Germinal center (tissue), 1 donor: ENCODE results near the gene PRKAG3.
A peak's percentile ranks its signal among the peaks of the same experiment; 100 is the strongest.
"Not testable (repeated sequence)": the region's sequence is repeated elsewhere in the genome, so short reads cannot be mapped to it uniquely, and the experiment has no call there.

Experiments
- DNase-seq: peaks from one replicate; pipeline ENCODE4 v3.0.0; 2012; ENCODE audit warnings: mixed read lengths, low spot score

PRKAG3 gene

GRCh38 chr2:218863021-218863520 is 31.5 kb upstream of the PRKAG3 start:
- DNase-seq = no peak

GRCh38 chr2:218861645-218862318 is 30.2 kb upstream of the PRKAG3 start:
- DNase-seq = no peak

GRCh38 chr2:218860950-218861381 is 29.4 kb upstream of the PRKAG3 start:
- no peak for DNase-seq

GRCh38 chr2:218859988-218860831 is 28.6 kb upstream of the PRKAG3 start:
- DNase-seq = no peak

GRCh38 chr2:218859556-218859987 is 28.0 kb upstream of the PRKAG3 start, which contains the start of gene WNT6:
Gene WNT6 (plus strand): TSS chr2:218859805. CDS start chr2:218860038, 233 bp downstream.
- DNase-seq = no peak

GRCh38 chr2:218858671-218859555 is 27.3 kb upstream of the PRKAG3 start:
- DNase-seq = no peak

- DNase-seq = no peak
Observed at GRCh38 chr2:218858138-218858445, 26.5 kb upstream of the PRKAG3 start.

- DNase-seq = no peak
Observed at GRCh38 chr2:218857371-218858137, 26.0 kb upstream of the PRKAG3 start.

GRCh38 chr2:218856896-218857243 is 25.3 kb upstream of the PRKAG3 start:
- DNase-seq = no peak

GRCh38 chr2:218856167-218856895 is 24.7 kb upstream of the PRKAG3 start:
- DNase-seq = no peak

- no peak for DNase-seq
Observed at GRCh38 chr2:218855305-218856166, 23.9 kb upstream of the PRKAG3 start.

- DNase-seq = no peak
Observed at GRCh38 chr2:218854860-218855259, 23.3 kb upstream of the PRKAG3 start.

- no peak for DNase-seq
Observed at GRCh38 chr2:218853766-218854165, 22.2 kb upstream of the PRKAG3 start.

GRCh38 chr2:218852911-218853667 is 21.5 kb upstream of the PRKAG3 start:
- peak; percentile 56 for DNase-seq

GRCh38 chr2:218851286-218851685 is 19.7 kb upstream of the PRKAG3 start:
- DNase-seq = no peak

GRCh38 chr2:218850796-218851195 is 19.2 kb upstream of the PRKAG3 start:
- no peak for DNase-seq

GRCh38 chr2:218849721-218850120 is 18.1 kb upstream of the PRKAG3 start:
- no peak for DNase-seq

- not testable (repeated sequence) for DNase-seq
Observed at GRCh38 chr2:218846963-218847362, 15.4 kb upstream of the PRKAG3 start.

- DNase-seq = not testable (repeated sequence)
Observed at GRCh38 chr2:218844334-218844733, 12.7 kb upstream of the PRKAG3 start.
